Upper lobe of right lung (tissue), 1 donor: ENCODE measurements around the gene MARVELD3. TPM values are rescaled to one million over a fixed set of nuclear protein-coding genes. Genes with fewer than 3 reads are reported as not detected.
"Not testable (repeated sequence)": the region's sequence is repeated elsewhere in the genome, so short reads cannot be mapped to it uniquely, and the experiment has no call there.

Source experiments
- ATAC-seq: fragments of 200-7000 bp; cut with Tn5 transposase; one replicate; pipeline ENCODE4 v1.9.1; 2020; ENCODE audit warnings: mild to moderate bottlenecking, moderate library complexity
- DNase-seq: peaks from one replicate; pipeline ENCODE4 v3.0.0-alpha.2; 2020
- H3K27ac ChIP-seq: fragments of 200-600 bp; one replicate; pipeline ENCODE4 v1.8.0; 2022
- H3K27me3 ChIP-seq: fragments of 200-600 bp; one replicate; pipeline ENCODE4 v1.8.0; 2022; ENCODE audit warnings: mild to moderate bottlenecking
- H3K36me3 ChIP-seq: fragments of 200-600 bp; one replicate; pipeline ENCODE4 v1.8.0; 2022
- H3K4me1 ChIP-seq: fragments of 200-600 bp; one replicate; pipeline ENCODE4 v1.8.0; 2022
- H3K4me3 ChIP-seq: fragments of 200-600 bp; one replicate; pipeline ENCODE4 v1.8.0; 2022; ENCODE audit warnings: mild to moderate bottlenecking
- H3K9me3 ChIP-seq: fragments of 200-600 bp; one replicate; pipeline ENCODE4 v1.8.0; 2022
- CTCF ChIP-seq: fragments of 200-600 bp; IDR thresholded peaks from one replicate; pipeline ENCODE4 v1.8.0; 2022; ENCODE audit warnings: antibody characterized with exemption
- intact Hi-C: fragments of 100-400 bp; cut with DNase I; formaldehyde crosslinking; loops from one replicate; pipeline ENCODE4 v1.11.0; 2022
- long read RNA-seq: library from polyadenylated mRNA; unstranded; transcript quantifications from one replicate; pipeline ENCODE4 v2.0.0, GENCODE V29; 2021
- total RNA-seq: library from RNA; stranded (reverse); fragmentation: NEBNext Ultra II Directional; extraction: Animal tissue kit (Norgen Biotek cat#: 25700); gene quantifications from one replicate; pipeline ENCODE4 v1.2.1, GENCODE V29; 2021
- donor health status: DM: no; HTN: yes; CAD: no; lungs with severe emphysema.

Gene MARVELD3
- 6.9 TPM for total RNA-seq
- long read RNA-seq, transcript MARVELD3-202 (3 exons, 2,214 nt), result major isoform, 7 of 14 reads
- long read RNA-seq, partial matches to known transcripts, result 1 of 14 reads
- long read RNA-seq, other reads (novel, unspliced or antisense), result 0 of 14 reads

- Histone ChIP-seq H3K4me3 (peak within 1 kb of the TSS; percentile 52), H3K4me1 (peaks cover 14% of the 10 kb centered on the region), H3K27ac (no peak within 1 kb of the TSS), H3K9me3 (no peaks in the 10 kb centered on the region), H3K36me3 (no peaks in the 10 kb centered on the region), H3K27me3 (peaks cover 24% of the 10 kb centered on the region)
- ATAC-seq (peak; percentile 82), DNase-seq (peak; percentile 93)
- intact Hi-C loops, result no loop called here
- no peak for TF ChIP-seq CTCF
Measured at GRCh38 chr16:71626018-71626857, at the start of gene MARVELD3. Gene MARVELD3, plus strand, starts transcription at chr16:71626184. Its CDS starts 46 bp downstream, at chr16:71626230.

- no peaks in the 10 kb centered on the region for H3K27me3 ChIP-seq
- H3K27ac ChIP-seq, result no peak within 1 kb of the TSS
- no peaks in the 10 kb centered on the region for H3K36me3 ChIP-seq
- intact Hi-C loops, result no loop called here
- DNase-seq (no peak), ATAC-seq (no peak)
- H3K4me3 ChIP-seq, result no peak within 1 kb of the TSS
- no peaks in the 10 kb centered on the region for H3K4me1 ChIP-seq
- TF ChIP-seq CTCF, result no peak
- H3K9me3 ChIP-seq, result no peaks in the 10 kb centered on the region
Measured at GRCh38 chr16:71576971-71577370, 49.0 kb upstream of the MARVELD3 start, which contains the start of gene TAT. Gene TAT, minus strand, starts transcription at chr16:71577092. Its CDS starts 677 bp downstream, at chr16:71576415.

GRCh38 chr16:71582553-71582848, 43.5 kb upstream of the MARVELD3 start:
- H3K4me1 ChIP-seq, H3K27me3 ChIP-seq, DNase-seq, H3K4me3 ChIP-seq, H3K9me3 ChIP-seq, ATAC-seq, H3K27ac ChIP-seq, intact Hi-C loops, H3K36me3 ChIP-seq: not testable (repeated sequence)

GRCh38 chr16:71584543-71585317, 41.3 kb upstream of the MARVELD3 start:
- no peak overlapping the region for H3K4me3 ChIP-seq
- intact Hi-C loops, result no loop called here

GRCh38 chr16:71585318-71585703, 40.7 kb upstream of the MARVELD3 start:
- H3K27ac ChIP-seq, result no peak overlapping the region
- H3K4me1 ChIP-seq, result no peaks in the 10 kb centered on the region
- no peak overlapping the region for H3K4me3 ChIP-seq
- H3K9me3 ChIP-seq, result no peaks in the 10 kb centered on the region
- intact Hi-C loops, result no loop called here
- no peaks in the 10 kb centered on the region for H3K36me3 ChIP-seq
- ATAC-seq, result peak; percentile 34
- no peak for DNase-seq
- TF ChIP-seq CTCF, result no peak
- H3K27me3 ChIP-seq, result no peaks in the 10 kb centered on the region

More at GRCh38 chr16:71584543-71585317, 41.3 kb upstream of the MARVELD3 start:
- H3K27ac ChIP-seq, result no peak overlapping the region
- no peaks in the 10 kb centered on the region for H3K36me3 ChIP-seq
- no peaks in the 10 kb centered on the region for H3K9me3 ChIP-seq
- ATAC-seq (no peak), DNase-seq (no peak)
- TF ChIP-seq CTCF, result no peak
- no peaks in the 10 kb centered on the region for H3K4me1 ChIP-seq
- no peaks in the 10 kb centered on the region for H3K27me3 ChIP-seq

- H3K4me1 ChIP-seq, H3K9me3 ChIP-seq, H3K36me3 ChIP-seq, H3K27ac ChIP-seq, H3K4me3 ChIP-seq, ATAC-seq, intact Hi-C loops, H3K27me3 ChIP-seq, DNase-seq: not testable (repeated sequence)
Measured at GRCh38 chr16:71589334-71589733, 36.6 kb upstream of the MARVELD3 start.

- DNase-seq, H3K27ac ChIP-seq, H3K9me3 ChIP-seq, ATAC-seq, H3K4me3 ChIP-seq, intact Hi-C loops, H3K36me3 ChIP-seq, H3K4me1 ChIP-seq, H3K27me3 ChIP-seq: not testable (repeated sequence)
Measured at GRCh38 chr16:71590071-71590470, 35.9 kb upstream of the MARVELD3 start.
